Smooth muscle cell (in vitro differentiated cells): Measurements from ENCODE around the gene ITPKB. TPM values are rescaled to one million over a fixed set of nuclear protein-coding genes. Genes with fewer than 3 reads are reported as not detected.

Experiments used
- DNase-seq: peaks from one replicate; lab custom pipeline; 2025; ENCODE audit not compliant: unreplicated experiment; lab: John Stamatoyannopoulos, UW
- H2AFZ ChIP-seq: fragments of 200-600 bp; sonication (generic); 2 replicates; pipeline ENCODE4 v1.6.0; 2016; ENCODE audit warnings: antibody characterized with exemption, low read depth, mild to moderate bottlenecking
- H3F3A ChIP-seq: fragments of 200-600 bp; sonication (generic); 2 replicates; pipeline ENCODE4 v1.6.0; 2017; ENCODE audit warnings: antibody characterized with exemption, low read depth
- H3K27ac ChIP-seq: fragments of 200-600 bp; sonication (generic); 2 replicates; pipeline ENCODE4 v1.5.1; 2016; ENCODE audit warnings: low read depth, mild to moderate bottlenecking
- H3K27me3 ChIP-seq: fragments of 200-600 bp; sonication (generic); 2 replicates; pipeline ENCODE4 v1.6.1; 2016; ENCODE audit warnings: low read depth, mild to moderate bottlenecking
- H3K36me3 ChIP-seq: fragments of 200-600 bp; sonication (generic); 2 replicates; pipeline ENCODE4 v1.5.1; 2016; ENCODE audit warnings: low read depth
- H3K4me1 ChIP-seq: fragments of 200-600 bp; sonication (generic); 2 replicates; pipeline ENCODE4 v1.5.1; 2016; ENCODE audit warnings: low read depth
- H3K4me2 ChIP-seq: fragments of 200-600 bp; sonication (generic); 2 replicates; pipeline ENCODE4 v1.6.0; 2016; ENCODE audit warnings: mild to moderate bottlenecking
- H3K4me3 ChIP-seq: fragments of 200-600 bp; sonication (generic); 2 replicates; pipeline ENCODE4 v1.5.1; 2016; ENCODE audit warnings: mild to moderate bottlenecking
- H3K79me2 ChIP-seq: fragments of 200-600 bp; sonication (generic); 2 replicates; pipeline ENCODE4 v1.6.0; 2016; ENCODE audit warnings: low read depth, mild to moderate bottlenecking
- H3K9ac ChIP-seq: fragments of 200-600 bp; sonication (generic); 2 replicates; pipeline ENCODE4 v1.6.0; 2016; ENCODE audit warnings: low read depth
- H3K9me3 ChIP-seq: fragments of 200-600 bp; sonication (generic); replicated peaks from 2 replicates; pipeline ENCODE4 v1.5.1; 2016; ENCODE audit warnings: low read depth
- H4K20me1 ChIP-seq: fragments of 200-600 bp; sonication (generic); 2 replicates; pipeline ENCODE4 v1.6.0; 2016; ENCODE audit warnings: low read depth
- WGBS: methylation state at CpG from one replicate; pipeline ENCODE4 v1.1.7; 2016; ENCODE audit warnings: low lambda C conversion rate; 5-methylcytosine and 5-hydroxymethylcytosine counted together
- polyA plus RNA-seq: library from polyadenylated mRNA; unstranded; fragments of >200 nt; fragmentation: Nextera tagmentation; extraction: Ambion mirVana; gene quantifications from 2 replicates; pipeline ENCODE4 v1.2.1, GENCODE V29; 2016
- total RNA-seq: library from RNA; depleted of rRNA; stranded (reverse); fragments of >200 nt; gene quantifications from 2 replicates; pipeline ENCODE4 v1.2.3, GENCODE V29; 2014
- TF ChIP-seq, protein P1 (sequence below): fragments of 200-600 bp; sonication (generic); IDR thresholded peaks from 2 replicates; pipeline ENCODE4 v1.5.1; 2017; ENCODE audit warnings: borderline replicate concordance, mild to moderate bottlenecking, antibody characterized with exemption; ENCODE audit not compliant: insufficient read depth, poor library complexity, severe bottlenecking

Gene ITPKB
- total and polyA plus RNA-seq, 2 experiments from 2014 or later: 8.9 to 11.4 TPM

DNA sequence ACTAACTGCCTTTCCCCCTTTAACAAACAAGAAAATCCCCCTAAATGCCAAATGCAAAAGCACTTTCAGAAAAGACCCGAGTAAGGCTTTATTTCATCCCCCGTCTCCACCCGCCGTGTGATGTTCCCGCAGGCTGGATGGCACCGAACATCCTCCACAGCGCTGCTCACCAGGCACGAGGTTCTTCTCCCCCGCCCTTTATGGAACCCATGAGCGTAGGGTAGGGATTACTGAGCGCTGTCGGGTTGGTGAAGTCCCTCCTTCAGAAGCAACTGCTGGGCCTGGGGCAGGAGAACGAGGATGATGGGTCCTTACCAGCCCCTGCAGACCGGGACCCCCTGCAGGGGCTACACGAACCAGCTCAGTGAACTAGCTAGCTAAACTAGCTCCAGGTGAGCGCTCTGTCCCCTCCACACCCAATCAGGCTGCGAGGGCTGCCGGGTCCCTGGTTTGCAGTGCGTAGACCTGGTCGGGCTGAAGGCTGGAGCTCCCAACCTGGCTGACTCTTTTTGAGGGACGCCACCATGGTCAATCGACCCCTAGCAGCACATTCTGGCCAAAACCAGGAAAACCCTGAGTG, 80.4 kb downstream of the ITPKB start:
- H2AFZ ChIP-seq: no peak overlapping the region
- peaks cover 8% of the 10 kb centered on the region for H3K79me2 ChIP-seq
- H3K9ac ChIP-seq: no peak overlapping the region
- H3K4me3 ChIP-seq: no peak overlapping the region
- no peak for DNase-seq
- no peaks in the 10 kb centered on the region for H3K27me3 ChIP-seq
- H3F3A ChIP-seq: peaks cover 23% of the 10 kb centered on the region
- no peak overlapping the region for H3K27ac ChIP-seq
- no peaks in the 10 kb centered on the region for H3K9me3 ChIP-seq
- TF ChIP-seq, protein P1, sequence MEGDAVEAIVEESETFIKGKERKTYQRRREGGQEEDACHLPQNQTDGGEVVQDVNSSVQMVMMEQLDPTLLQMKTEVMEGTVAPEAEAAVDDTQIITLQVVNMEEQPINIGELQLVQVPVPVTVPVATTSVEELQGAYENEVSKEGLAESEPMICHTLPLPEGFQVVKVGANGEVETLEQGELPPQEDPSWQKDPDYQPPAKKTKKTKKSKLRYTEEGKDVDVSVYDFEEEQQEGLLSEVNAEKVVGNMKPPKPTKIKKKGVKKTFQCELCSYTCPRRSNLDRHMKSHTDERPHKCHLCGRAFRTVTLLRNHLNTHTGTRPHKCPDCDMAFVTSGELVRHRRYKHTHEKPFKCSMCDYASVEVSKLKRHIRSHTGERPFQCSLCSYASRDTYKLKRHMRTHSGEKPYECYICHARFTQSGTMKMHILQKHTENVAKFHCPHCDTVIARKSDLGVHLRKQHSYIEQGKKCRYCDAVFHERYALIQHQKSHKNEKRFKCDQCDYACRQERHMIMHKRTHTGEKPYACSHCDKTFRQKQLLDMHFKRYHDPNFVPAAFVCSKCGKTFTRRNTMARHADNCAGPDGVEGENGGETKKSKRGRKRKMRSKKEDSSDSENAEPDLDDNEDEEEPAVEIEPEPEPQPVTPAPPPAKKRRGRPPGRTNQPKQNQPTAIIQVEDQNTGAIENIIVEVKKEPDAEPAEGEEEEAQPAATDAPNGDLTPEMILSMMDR: no peak
- H4K20me1 ChIP-seq: no peaks in the 10 kb centered on the region
- H3K4me1 ChIP-seq: peaks cover 54% of the 10 kb centered on the region
- WGBS: 92% methylated on average over 22 of the region's 22 CpGs
- H3K4me2 ChIP-seq: no peak overlapping the region
- no peaks in the 10 kb centered on the region for H3K36me3 ChIP-seq

DNA sequence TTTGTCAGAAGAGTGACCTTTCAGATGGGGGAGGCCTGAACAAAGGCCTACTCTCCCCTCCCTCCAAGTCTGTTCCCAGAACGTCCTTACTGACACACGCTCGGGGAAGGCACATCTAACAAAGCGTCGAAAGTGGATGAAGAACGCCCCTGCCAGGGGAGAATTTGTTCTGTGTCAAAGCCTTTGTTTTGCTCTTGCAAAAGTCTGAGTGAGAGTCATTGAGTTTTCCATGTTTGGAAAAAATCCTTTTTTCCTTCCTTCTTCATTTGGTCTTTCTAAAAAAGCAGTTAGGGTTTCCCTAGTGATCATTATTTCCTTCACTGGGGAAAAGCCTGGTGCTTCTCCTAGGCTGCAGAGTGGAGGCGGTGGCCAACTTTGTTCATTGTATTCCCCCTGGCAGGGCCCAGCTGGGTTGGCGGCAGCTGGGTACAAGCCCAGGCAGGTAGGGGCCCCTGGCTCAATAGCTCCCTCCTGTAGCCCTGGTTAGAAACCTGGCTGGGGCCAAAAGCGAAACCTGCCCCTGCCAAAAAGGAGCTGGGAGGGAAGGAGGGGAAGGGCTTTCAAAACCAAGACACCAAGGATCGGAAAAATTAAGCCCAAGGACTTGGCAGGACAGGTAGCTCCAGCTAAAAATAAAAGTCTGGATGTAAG, 81.1 kb downstream of the ITPKB start:
- H2AFZ ChIP-seq: no peak overlapping the region
- no peaks in the 10 kb centered on the region for H3K27me3 ChIP-seq
- no peak overlapping the region for H3K4me3 ChIP-seq
- DNase-seq: no peak
- H4K20me1 ChIP-seq: no peaks in the 10 kb centered on the region
- peaks cover 17% of the 10 kb centered on the region for H3F3A ChIP-seq
- H3K4me2 ChIP-seq: no peak overlapping the region
- peaks cover 55% of the 10 kb centered on the region for H3K4me1 ChIP-seq
- H3K27ac ChIP-seq: no peak overlapping the region
- H3K9me3 ChIP-seq: no peaks in the 10 kb centered on the region
- no peaks in the 10 kb centered on the region for H3K36me3 ChIP-seq
- H3K79me2 ChIP-seq: peaks cover 8% of the 10 kb centered on the region
- TF ChIP-seq, protein P1: no peak
- WGBS: 88% methylated on average over 10 of the region's 10 CpGs
- no peak overlapping the region for H3K9ac ChIP-seq

DNA sequence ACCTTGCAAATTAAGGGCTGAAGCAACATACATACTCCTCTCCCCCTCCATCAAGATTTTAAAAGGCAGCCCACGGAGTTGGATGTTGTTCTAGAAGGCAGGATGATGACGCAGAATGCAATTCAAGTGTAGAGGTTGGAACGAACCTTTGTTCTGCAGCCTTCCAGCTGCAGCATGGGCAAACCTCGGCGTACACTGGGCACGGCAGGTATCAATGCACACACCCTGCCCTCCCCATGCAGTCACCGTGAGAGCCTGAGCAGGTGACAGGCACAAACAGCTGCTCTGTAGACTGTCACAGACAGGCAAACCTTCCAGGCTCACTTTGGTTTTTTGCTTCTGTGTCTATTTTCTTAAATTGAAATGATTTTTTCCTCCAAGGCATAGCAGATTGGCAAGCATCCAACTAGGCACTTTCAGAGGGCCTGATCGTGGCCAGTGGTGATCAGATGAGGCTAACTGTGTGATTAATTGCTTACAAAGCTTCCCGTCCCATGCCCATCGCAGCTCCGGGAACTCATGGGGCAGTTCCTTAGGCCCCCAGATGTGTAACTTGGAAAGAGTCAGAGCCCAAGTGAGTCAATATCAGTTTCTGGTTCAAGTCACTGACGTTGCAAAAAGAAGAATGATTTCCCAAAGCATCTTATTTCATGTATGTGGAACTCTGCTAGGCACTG, 82.3 kb downstream of the ITPKB start:
- H3K4me2 ChIP-seq: peak overlapping the region; percentile 18
- no peak overlapping the region for H2AFZ ChIP-seq
- no peaks in the 10 kb centered on the region for H3K36me3 ChIP-seq
- TF ChIP-seq, protein P1: no peak
- DNase-seq: no peak
- peak overlapping the region; percentile 28 for H3K27ac ChIP-seq
- H3K27me3 ChIP-seq: no peaks in the 10 kb centered on the region
- no peaks in the 10 kb centered on the region for H3K9me3 ChIP-seq
- H3F3A ChIP-seq: peaks cover 8% of the 10 kb centered on the region
- 64% methylated on average over 12 of the region's 12 CpGs for WGBS
- H3K4me3 ChIP-seq: no peak overlapping the region
- H3K79me2 ChIP-seq: peaks cover 8% of the 10 kb centered on the region
- H3K4me1 ChIP-seq: peaks cover 48% of the 10 kb centered on the region
- no peak overlapping the region for H3K9ac ChIP-seq
- no peaks in the 10 kb centered on the region for H4K20me1 ChIP-seq
